COLO668 (cell line): Measurements from ENCODE around the gene DNAI1.
A peak's percentile ranks its signal among the peaks of the same experiment; 100 is the strongest.

Experiments
- DNase-seq: peaks from one replicate; lab custom pipeline; 2025; ENCODE audit not compliant: unreplicated experiment; lab: John Stamatoyannopoulos, UW

DNAI1 gene

DNA sequence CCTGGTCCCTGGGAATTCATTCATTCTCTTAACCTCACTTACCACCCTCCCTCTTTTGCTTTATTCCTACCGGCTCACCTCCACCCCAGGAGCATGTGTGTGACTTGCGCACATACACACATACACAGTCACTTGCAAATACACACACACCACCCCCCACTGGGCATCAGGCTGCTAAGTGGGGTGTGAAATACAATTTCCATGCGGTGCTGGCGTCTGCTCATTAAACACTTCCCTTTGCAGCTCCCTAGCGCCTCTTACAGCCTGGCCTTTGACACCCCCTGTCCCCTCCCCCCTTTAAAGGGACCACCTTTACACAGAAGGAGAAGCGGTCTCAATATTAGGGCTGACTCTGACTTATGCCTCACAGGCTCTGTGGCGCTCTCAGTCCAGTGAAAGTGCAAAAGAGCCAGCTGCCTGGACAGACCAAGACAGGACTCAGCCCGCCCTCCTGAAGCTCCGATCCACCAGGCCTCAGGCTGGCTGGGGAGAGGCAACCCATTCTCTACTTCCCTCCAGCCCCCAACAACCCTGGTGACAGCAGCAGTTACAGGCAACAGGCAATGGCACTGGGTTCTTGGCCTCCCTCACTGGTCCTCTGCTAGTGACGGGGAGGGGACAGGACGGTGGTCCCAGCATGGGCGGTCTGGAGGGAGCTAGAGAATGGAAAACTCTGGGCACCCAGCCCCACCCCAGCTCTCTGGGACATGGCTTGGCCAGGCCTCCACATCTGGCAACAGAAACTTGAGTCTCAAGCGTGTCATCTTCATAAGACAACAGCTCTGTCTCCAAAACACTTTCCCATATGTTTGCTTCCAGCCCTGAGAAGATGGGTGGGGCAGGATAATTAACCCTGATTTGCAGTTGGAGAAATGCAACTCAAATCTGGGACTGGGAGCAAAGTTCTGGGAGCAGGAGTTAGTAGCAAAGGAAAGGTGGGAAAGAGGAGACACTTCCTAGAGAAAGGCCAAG is 52.2 kb downstream of the DNAI1 start:
- no peak for DNase-seq

DNA sequence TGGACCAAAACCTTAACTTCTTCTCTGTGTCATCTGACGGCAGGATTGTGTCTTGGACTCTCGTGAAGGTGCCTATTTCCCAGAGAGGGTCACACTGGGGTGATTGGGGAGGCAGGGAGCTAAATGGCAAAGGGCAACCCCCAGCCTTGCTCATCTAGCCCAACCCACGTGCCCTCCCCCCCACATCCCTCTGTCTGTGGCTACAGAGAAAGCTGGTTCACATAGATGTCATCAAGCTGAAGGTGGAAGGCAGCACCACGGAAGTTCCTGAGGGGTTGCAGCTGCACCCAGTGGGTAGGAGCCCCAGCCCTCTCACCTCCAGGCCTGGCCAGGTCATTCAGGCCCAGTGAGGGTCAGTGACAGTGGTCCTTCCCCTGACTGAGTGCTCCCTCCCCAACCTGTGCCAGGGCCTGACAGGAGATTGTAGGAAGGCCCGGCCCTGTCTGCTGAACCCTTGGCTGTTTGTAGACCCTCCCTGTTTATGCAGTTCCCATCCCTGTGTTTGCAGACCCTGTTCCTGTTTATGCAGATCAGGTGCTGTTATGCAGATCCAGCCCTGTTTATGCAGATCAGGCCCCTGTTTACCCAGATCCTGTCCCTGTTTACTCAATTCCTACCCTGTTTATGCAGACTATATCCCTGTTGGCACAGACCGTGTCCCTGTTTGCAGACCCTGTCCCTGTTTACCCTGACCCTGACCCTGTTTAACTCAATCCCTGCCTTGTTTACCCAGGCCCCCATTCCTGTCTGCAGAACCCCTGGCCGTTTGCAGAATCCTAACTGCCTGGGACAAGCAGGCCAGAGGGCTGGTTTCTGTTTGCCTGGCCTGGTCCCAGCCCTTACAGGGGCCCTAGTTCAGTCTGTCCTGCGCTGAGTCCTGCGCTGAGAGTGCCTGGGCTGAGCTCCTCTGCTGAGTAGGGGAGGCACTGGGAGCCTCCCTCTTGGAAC is 53.8 kb downstream of the DNAI1 start:
- no peak for DNase-seq

- no peak for DNase-seq
These were observed 55.1 kb downstream of the DNAI1 start for GRCh38 chr9:34513567-34514214.

GRCh38 chr9:34514401-34514800 is 55.8 kb downstream of the DNAI1 start:
- no peak for DNase-seq

DNA sequence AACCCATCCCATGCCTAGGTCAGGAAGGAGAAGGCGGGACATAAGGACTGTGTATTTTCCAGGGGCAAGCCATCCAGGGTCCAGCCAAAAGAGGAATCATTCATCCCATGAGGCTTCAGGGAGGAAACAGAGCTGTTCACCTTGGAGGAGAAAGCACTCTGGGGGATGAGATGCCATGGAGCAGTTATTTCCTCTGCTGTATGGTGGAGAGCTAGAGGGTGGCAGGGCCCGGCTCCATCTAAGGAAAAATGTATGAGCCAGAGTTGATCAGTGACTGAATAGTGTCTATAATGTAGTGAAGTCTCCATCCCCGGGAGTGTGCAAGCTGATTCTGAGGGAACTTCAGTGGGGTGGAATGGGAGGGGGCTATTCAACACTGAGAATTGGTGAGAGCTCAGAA is 56.2 kb downstream of the DNAI1 start:
- no peak for DNase-seq

GRCh38 chr9:34515959-34516358 is 57.4 kb downstream of the DNAI1 start:
- DNase-seq: no peak

DNA sequence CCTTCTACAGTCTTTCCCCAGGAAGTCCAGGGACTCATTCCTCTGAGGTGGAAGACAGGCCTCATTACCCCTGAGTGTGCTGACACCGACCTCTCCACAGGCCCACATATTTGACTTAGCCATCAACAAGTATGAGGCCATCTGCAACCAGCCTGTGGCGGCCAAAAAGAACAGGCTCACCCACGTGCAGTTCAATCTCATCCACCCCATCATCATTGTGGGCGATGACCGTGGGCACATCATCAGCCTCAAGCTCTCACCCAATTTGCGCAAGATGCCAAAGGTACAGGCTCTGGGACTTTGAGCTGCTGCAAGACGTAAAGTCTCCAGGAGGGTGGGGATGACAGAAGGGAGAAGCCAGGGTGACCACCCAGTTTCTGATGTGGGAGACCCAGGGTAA is 58.6 kb downstream of the DNAI1 start:
- DNase-seq: no peak

GRCh38 chr9:34518110-34518616 is 59.6 kb downstream of the DNAI1 start:
- DNase-seq: no peak

DNA sequence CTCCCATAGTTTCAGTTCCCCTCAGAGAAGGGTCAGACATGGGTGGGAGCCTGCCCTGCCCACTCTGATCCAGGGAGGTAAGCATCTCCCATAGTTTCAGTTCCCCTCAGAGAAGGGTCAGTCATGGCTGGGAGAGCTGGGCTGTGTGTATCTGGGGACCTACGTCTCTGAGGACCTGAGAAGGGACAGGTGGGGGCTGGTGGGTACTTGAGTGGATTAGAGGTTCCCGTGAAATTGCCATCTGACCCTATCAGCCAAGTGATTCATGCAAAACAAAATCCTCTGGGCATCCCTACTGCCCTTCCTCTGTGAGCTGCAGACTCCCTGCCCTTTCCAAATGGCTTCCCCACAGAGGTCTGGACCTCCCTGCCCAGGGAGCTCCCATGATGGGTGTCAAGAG is 60.3 kb downstream of the DNAI1 start:
- DNase-seq: no peak

DNA sequence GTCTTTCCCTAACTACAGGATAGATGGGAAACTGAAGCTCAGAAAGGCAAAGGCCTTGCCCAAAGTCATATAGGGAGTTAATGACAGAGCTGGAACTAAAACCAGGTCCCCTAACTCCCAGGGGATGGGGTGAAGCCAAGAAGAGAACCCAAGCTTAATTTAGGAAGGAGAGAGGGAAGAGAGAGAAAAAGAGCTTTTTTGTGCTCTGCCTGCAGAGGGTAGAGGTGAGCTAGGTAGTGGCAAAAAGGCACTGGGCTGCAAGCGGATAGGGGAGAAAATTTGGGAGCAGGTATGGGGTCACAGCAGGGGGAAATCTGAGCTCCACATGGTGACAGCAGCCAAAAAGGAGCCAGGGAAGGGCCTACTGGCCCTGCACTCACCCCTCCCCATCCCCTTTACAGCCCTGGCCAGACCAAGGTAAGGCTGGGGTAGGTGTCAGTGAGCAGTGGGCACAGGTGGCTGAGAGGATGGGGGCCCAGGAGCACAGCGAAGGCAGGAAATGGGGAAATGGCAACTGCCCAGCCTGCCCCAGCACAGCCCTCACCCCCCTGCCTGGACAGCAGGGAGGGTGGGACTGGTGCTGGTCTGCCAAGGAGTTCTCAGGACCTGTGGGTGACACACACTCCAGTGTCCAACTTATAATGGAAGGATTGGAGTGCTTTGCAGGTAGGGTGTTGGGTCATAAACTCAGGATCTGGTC is 60.9 kb downstream of the DNAI1 start:
- no peak for DNase-seq

DNA sequence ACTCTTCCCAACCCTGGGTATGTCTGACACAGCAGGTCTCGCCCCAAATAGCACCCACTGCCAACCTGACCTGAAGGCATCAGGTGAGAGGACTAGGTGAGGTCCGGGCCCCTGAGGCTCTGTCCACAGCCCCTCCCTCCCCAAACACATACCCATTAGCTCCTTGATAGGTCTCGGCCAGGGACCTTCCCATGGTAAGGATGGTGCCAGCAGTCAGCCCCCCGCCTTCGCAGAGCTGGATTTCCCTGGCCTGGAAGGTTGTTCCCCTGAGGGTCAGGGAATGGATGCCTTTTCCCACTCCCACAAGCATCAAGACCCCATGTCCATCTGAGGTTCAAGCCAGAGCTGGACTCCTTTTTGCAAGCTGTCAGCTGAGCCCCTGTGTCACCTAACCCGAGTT is 61.5 kb downstream of the DNAI1 start:
- no peak for DNase-seq

DNA sequence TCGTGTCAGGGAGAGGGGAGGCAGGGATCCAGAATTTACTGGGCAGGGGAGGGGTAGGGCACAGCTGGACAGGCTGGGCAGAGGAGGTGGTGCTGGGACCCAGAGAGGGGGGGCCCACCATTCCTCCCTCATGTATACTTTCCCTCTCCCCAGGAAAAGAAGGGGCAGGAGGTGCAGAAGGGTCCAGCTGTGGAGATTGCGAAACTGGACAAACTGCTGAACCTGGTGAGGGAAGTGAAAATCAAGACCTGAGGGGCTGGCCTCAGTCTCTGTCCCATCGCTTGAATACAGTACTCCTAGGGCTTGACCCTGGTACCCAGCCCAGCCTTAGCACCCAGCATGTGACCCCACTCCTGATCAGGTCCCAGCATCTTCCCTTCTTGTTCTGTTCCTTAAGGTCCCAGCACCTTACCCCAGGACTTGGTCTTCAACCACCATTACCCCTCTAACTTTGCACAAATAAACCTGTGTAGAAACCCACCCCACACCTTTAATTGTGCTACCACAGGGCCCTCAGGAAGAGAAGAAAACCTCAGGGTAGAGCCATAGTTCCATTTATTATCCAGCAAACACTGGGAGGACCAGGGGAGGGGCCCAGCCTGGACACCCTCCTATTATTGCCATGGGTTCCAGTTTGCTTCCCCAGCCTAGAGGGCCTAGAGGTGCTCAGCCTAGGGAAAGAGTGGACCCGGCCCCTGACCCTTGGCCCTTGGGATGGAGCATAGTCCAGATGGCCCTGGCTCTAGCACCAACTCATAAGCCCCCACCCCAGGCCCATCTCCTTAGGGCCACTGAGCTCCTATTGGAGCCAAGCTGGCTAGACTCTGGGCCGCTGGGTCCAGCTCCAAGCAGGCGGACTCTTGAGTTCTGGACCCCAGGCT is 62.1 kb downstream of the DNAI1 start:
- DNase-seq: no peak

DNA sequence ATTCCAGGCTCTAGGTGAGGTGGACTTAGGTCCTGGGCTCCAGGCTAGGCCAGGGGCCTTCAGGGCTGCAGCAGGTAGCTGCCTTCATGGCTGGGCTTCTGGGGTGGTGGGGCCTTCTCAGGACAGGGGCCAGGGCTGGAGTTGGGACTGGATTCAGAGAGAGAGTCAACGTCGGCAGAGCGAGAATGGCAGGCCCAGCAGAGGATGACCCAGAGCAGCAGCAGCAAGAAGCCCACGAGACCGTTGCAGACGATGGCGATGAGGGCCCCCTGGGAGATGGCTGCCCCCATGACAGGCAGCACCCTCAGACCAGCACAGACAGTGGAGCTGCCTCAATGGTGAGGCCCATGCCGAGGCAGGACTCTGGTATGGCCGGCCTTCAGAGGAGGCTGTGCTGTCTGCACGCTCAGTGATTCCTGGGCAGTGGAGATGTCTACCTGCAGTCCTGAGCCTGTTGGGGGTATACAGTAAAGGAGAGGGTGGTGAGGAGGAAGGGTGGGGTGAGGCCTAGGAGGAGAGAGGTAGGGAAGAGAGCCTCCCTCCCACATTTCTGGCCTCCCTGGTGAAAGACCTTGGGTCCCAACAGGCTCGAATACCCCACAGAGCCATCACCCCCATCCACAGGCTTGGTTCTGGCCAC is 62.9 kb downstream of the DNAI1 start:
- no peak for DNase-seq

DNA sequence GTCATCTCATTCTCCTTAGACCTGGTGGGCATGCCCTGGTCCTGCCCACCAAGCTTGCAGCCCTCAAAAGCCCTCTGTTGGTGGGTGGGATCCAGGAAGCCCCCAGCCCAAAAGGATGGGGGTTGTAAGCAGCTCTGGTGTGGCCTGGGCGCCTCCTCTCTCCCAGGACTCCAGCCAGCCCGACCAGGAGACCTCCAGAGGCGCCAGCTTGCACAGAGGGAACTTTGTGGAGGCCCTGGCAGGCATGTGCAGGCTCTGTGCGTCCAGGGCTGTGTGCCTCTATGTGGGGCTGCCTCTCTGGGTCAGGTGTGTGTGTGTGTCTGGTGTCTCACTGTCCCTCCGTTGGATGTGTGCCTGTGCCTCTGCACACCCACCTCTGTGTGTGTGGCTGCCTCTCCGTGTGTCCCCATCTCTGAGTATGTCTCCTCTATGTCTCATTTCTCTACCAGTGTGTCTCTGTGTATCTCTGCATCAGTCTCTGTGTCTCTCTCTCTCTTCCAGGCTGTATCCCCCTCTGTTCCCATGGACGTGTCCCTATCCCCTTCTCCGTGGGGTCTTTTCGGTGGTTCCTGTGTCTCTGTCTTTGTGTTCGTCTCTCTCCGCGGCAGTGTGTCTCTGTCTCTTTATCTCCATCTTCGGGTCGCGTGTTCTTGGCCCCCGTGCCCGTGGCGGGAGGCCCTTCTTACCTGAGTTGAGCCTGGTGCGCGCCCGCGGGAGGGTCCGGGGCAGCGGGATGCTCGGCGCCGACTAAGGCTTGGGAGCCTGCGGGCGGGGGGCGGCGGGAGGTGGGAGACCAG is 63.7 kb downstream of the DNAI1 start:
- peak; percentile 17 for DNase-seq

- peak; percentile 91 for DNase-seq
These were observed 64.6 kb downstream of the DNAI1 start, which contains the start of gene ENHO for GRCh38 chr9:34522971-34523797. Gene ENHO (minus strand): TSS chr9:34522990. CDS start chr9:34521695, 1,295 bp downstream.

GRCh38 chr9:34524349-34524748 is 65.7 kb downstream of the DNAI1 start:
- DNase-seq: no peak

DNA sequence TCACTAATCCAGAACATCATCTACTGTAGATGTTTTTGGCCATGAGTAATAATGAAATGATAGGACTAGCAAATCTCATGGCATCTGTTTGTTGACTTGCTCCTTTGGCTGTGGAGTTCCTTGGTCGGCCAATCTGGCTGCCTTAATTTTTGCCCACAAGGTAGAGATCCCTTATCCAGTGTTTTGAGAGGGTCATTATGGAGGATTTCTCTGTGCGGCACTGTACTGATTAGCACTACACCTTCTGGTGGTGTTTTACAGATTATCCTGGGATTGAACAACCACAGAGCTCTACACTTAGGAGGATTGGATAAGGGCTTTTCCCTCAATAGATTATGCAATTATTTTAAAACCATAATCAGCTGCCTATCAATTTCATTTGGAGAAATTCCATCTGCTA is 67.4 kb downstream of the DNAI1 start:
- no peak for DNase-seq
